ENCODE data around the gene ALDOB.

DNA sequence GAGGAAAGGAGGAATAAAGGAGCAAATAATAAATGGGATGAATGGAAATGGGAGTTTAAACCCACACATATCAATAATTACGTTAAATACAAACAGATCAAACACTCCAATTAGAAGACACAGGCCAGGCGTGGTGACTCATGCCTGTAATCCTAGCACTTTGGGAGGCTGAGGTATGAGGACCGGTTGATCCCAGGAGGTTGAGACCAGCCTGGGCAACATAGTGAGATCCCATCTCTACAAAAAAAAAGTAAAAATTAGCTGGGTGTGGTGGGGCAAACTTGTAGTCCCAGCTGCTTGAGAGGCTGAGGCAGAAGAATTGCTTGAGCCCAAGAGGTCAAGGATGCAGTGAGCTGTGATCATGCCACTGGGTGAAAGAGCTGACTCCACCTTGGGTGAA, 54.5 kb downstream of the ALDOB start:
- TF ChIP-seq, protein P1, sequence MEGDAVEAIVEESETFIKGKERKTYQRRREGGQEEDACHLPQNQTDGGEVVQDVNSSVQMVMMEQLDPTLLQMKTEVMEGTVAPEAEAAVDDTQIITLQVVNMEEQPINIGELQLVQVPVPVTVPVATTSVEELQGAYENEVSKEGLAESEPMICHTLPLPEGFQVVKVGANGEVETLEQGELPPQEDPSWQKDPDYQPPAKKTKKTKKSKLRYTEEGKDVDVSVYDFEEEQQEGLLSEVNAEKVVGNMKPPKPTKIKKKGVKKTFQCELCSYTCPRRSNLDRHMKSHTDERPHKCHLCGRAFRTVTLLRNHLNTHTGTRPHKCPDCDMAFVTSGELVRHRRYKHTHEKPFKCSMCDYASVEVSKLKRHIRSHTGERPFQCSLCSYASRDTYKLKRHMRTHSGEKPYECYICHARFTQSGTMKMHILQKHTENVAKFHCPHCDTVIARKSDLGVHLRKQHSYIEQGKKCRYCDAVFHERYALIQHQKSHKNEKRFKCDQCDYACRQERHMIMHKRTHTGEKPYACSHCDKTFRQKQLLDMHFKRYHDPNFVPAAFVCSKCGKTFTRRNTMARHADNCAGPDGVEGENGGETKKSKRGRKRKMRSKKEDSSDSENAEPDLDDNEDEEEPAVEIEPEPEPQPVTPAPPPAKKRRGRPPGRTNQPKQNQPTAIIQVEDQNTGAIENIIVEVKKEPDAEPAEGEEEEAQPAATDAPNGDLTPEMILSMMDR (IDR thresholded peaks at IDR 0.05) = no peak
- no peak for TF ChIP-seq POLR2AphosphoS5 (IDR thresholded peaks at IDR 0.05; ENCODE audit: low read depth, low read length)
- no peak for TF ChIP-seq SIN3A (IDR thresholded peaks at IDR 0.05; ENCODE audit: borderline replicate concordance, insufficient read depth, low read depth, low read length)
- TF ChIP-seq TCF7L2 (IDR thresholded peaks at IDR 0.05; ENCODE audit: low read depth, low read length) = no peak
- TF ChIP-seq, protein P2, sequence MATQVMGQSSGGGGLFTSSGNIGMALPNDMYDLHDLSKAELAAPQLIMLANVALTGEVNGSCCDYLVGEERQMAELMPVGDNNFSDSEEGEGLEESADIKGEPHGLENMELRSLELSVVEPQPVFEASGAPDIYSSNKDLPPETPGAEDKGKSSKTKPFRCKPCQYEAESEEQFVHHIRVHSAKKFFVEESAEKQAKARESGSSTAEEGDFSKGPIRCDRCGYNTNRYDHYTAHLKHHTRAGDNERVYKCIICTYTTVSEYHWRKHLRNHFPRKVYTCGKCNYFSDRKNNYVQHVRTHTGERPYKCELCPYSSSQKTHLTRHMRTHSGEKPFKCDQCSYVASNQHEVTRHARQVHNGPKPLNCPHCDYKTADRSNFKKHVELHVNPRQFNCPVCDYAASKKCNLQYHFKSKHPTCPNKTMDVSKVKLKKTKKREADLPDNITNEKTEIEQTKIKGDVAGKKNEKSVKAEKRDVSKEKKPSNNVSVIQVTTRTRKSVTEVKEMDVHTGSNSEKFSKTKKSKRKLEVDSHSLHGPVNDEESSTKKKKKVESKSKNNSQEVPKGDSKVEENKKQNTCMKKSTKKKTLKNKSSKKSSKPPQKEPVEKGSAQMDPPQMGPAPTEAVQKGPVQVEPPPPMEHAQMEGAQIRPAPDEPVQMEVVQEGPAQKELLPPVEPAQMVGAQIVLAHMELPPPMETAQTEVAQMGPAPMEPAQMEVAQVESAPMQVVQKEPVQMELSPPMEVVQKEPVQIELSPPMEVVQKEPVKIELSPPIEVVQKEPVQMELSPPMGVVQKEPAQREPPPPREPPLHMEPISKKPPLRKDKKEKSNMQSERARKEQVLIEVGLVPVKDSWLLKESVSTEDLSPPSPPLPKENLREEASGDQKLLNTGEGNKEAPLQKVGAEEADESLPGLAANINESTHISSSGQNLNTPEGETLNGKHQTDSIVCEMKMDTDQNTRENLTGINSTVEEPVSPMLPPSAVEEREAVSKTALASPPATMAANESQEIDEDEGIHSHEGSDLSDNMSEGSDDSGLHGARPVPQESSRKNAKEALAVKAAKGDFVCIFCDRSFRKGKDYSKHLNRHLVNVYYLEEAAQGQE (IDR thresholded peaks at IDR 0.05; ENCODE audit: insufficient read depth in 1 of 2, low read depth in 2 of 2, low read length in 1 of 2) = no peak

Measured in Panc1 (cell line).